Measurements from ENCODE around the gene ALOX15B. TPM values are rescaled to one million over a fixed set of nuclear protein-coding genes. Genes with fewer than 3 reads are reported as not detected.
"Not testable (repeated sequence)": the region's sequence is repeated elsewhere in the genome, so short reads cannot be mapped to it uniquely, and the experiment has no call there.

The ALOX15B gene
- total RNA-seq, 1 donor from 2014 or later, result 80.2 TPM

GRCh38 chr17:8059131-8059530 lies 20.3 kb downstream of the ALOX15B start:
- Histone ChIP-seq H3K4me1 (peaks cover 28% of the 10 kb centered on the region), H3K4me3 (peak overlapping the region; percentile 14), H3K27ac (peak overlapping the region; percentile 47), H3K9me3 (no peaks in the 10 kb centered on the region), H3K27me3 (peaks cover 50% of the 10 kb centered on the region), H3K36me3 (no peaks in the 10 kb centered on the region)
- DNase-seq (peak; percentile 44), ATAC-seq (no peak)
- TF ChIP-seq CTCF (IDR thresholded peaks at IDR 0.05), result no peak
- intact Hi-C loops (cut with DNase I), result no loop called here

GRCh38 chr17:8060274-8060673 lies 21.4 kb downstream of the ALOX15B start:
- Histone ChIP-seq H3K27me3 (peaks cover 50% of the 10 kb centered on the region), H3K4me1 (peaks cover 24% of the 10 kb centered on the region), H3K27ac (no peak overlapping the region), H3K4me3 (peak overlapping the region; percentile 14), H3K9me3 (no peaks in the 10 kb centered on the region), H3K36me3 (no peaks in the 10 kb centered on the region)
- intact Hi-C loops (cut with DNase I), result no loop called here
- peak; percentile 45 for DNase-seq
- TF ChIP-seq CTCF (IDR thresholded peaks at IDR 0.05), result peak; percentile 77
- peak; percentile 41 for ATAC-seq

GRCh38 chr17:8061851-8062250 lies 23.0 kb downstream of the ALOX15B start:
- H3K27me3 ChIP-seq, result peaks cover 50% of the 10 kb centered on the region
- ATAC-seq; intact Hi-C loops (cut with DNase I); H3K4me3 ChIP-seq; H3K27ac ChIP-seq; H3K9me3 ChIP-seq; H3K4me1 ChIP-seq; H3K36me3 ChIP-seq: not testable (repeated sequence)
- DNase-seq, result peak; percentile 18

- Histone ChIP-seq H3K36me3 (no peaks in the 10 kb centered on the region), H3K9me3 (no peaks in the 10 kb centered on the region), H3K4me1 (peaks cover 6% of the 10 kb centered on the region), H3K4me3 (no peak overlapping the region), H3K27ac (no peak overlapping the region), H3K27me3 (peaks cover 50% of the 10 kb centered on the region)
- DNase-seq (no peak), ATAC-seq (no peak)
- no peak for TF ChIP-seq CTCF (IDR thresholded peaks at IDR 0.05)
- intact Hi-C loops (cut with DNase I), result no loop called here
These were observed 23.6 kb downstream of the ALOX15B start for GRCh38 chr17:8062435-8062806.

- no peak for ATAC-seq
- no peak for DNase-seq
- no peak overlapping the region for H3K27ac ChIP-seq
- no peaks in the 10 kb centered on the region for H3K9me3 ChIP-seq
- H3K27me3 ChIP-seq, result peaks cover 49% of the 10 kb centered on the region
- no peaks in the 10 kb centered on the region for H3K36me3 ChIP-seq
- intact Hi-C loops (cut with DNase I), result no loop called here
- no peak overlapping the region for H3K4me3 ChIP-seq
- no peak for TF ChIP-seq CTCF (IDR thresholded peaks at IDR 0.05)
- peaks cover 6% of the 10 kb centered on the region for H3K4me1 ChIP-seq
These were observed 24.1 kb downstream of the ALOX15B start for GRCh38 chr17:8062807-8063483.

GRCh38 chr17:8063761-8064534 lies 25.1 kb downstream of the ALOX15B start:
- no peaks in the 10 kb centered on the region for H3K9me3 ChIP-seq
- H3K36me3 ChIP-seq, result no peaks in the 10 kb centered on the region
- peaks cover 39% of the 10 kb centered on the region for H3K27me3 ChIP-seq
- ATAC-seq (no peak), DNase-seq (peak; percentile 59)
- no peak overlapping the region for H3K27ac ChIP-seq
- intact Hi-C loops (cut with DNase I), result no loop called here
- TF ChIP-seq CTCF (IDR thresholded peaks at IDR 0.05), result no peak
- H3K4me1 ChIP-seq, result peaks cover 7% of the 10 kb centered on the region
- no peak overlapping the region for H3K4me3 ChIP-seq
